ENCODE measurements around the gene DUS3L.
"Not testable (repeated sequence)": the region's sequence is repeated elsewhere in the genome, so short reads cannot be mapped to it uniquely, and the experiment has no call there.

Gene DUS3L

GRCh38 chr19:5767949-5768348, 23.0 kb downstream of the DUS3L start:
- DNase-seq = no peak

- DNase-seq = no peak
These were observed 25.7 kb downstream of the DUS3L start for GRCh38 chr19:5765220-5765619.

- no peak for DNase-seq
These were observed 28.2 kb downstream of the DUS3L start for GRCh38 chr19:5762608-5763217.

GRCh38 chr19:5753743-5754142, 37.2 kb downstream of the DUS3L start:
- DNase-seq = no peak

GRCh38 chr19:5751709-5752108, 39.3 kb downstream of the DUS3L start:
- no peak for DNase-seq

GRCh38 chr19:5749505-5749904, 41.5 kb downstream of the DUS3L start:
- DNase-seq = no peak

- not testable (repeated sequence) for DNase-seq
These were observed 42.0 kb downstream of the DUS3L start for GRCh38 chr19:5748920-5749319.

- DNase-seq = not testable (repeated sequence)
These were observed 46.0 kb downstream of the DUS3L start for GRCh38 chr19:5744999-5745398.

GRCh38 chr19:5743630-5744029, 47.3 kb downstream of the DUS3L start:
- DNase-seq = no peak

GRCh38 chr19:5742051-5742450, 48.9 kb downstream of the DUS3L start:
- no peak for DNase-seq

- DNase-seq = no peak
These were observed 52.5 kb downstream of the DUS3L start for GRCh38 chr19:5738423-5738822.
